GM23248 (cell line): Measurements from ENCODE around the gene SGTA. TPM values are rescaled to one million over a fixed set of nuclear protein-coding genes. Genes with fewer than 3 reads are reported as not detected.

Source experiments
- DNase-seq: peaks from one replicate; pipeline ENCODE4 v3.0.0-alpha.2; 2015
- H2AFZ ChIP-seq: fragments of 200-600 bp; sonication (generic); 2 replicates; pipeline ENCODE4 v1.6.1; 2016; ENCODE audit warnings: antibody characterized with exemption
- H3F3A ChIP-seq: fragments of 200-600 bp; sonication (generic); 2 replicates; pipeline ENCODE4 v1.6.1; 2016; ENCODE audit warnings: mild to moderate bottlenecking, antibody characterized with exemption, mixed run types; ENCODE audit not compliant: insufficient read depth
- H3K27ac ChIP-seq: fragments of 200-600 bp; sonication (generic); 2 replicates; pipeline ENCODE4 v1.5.1; 2016; ENCODE audit warnings: mild to moderate bottlenecking
- H3K27me3 ChIP-seq: fragments of 200-600 bp; sonication (generic); replicated peaks from 2 replicates; pipeline ENCODE4 v1.6.1; 2016; ENCODE audit warnings: mild to moderate bottlenecking; ENCODE audit not compliant: insufficient read depth
- H3K36me3 ChIP-seq: fragments of 200-600 bp; sonication (generic); 2 replicates; pipeline ENCODE4 v1.6.1; 2016; ENCODE audit warnings: low read depth, mild to moderate bottlenecking
- H3K4me1 ChIP-seq: fragments of 200-600 bp; sonication (generic); 2 replicates; pipeline ENCODE4 v1.6.1; 2016; ENCODE audit warnings: mild to moderate bottlenecking; ENCODE audit not compliant: insufficient read depth
- H3K4me2 ChIP-seq: fragments of 200-600 bp; sonication (generic); one replicate; pipeline ENCODE4 v1.6.1; 2016; ENCODE audit warnings: mild to moderate bottlenecking; ENCODE audit not compliant: unreplicated experiment
- H3K4me3 ChIP-seq: fragments of 200-600 bp; sonication (generic); 2 replicates; pipeline ENCODE4 v1.5.1; 2016; ENCODE audit warnings: mild to moderate bottlenecking
- H3K79me2 ChIP-seq: fragments of 200-600 bp; sonication (generic); 2 replicates; pipeline ENCODE4 v1.6.1; 2016; ENCODE audit warnings: mild to moderate bottlenecking; ENCODE audit not compliant: insufficient read depth
- H3K9ac ChIP-seq: fragments of 200-600 bp; sonication (generic); 2 replicates; pipeline ENCODE4 v1.6.1; 2016; ENCODE audit warnings: mild to moderate bottlenecking
- H3K9me2 ChIP-seq: fragments of 200-600 bp; sonication (generic); 2 replicates; pipeline ENCODE4 v1.6.1; 2016; ENCODE audit warnings: mixed run types, mild to moderate bottlenecking, moderate library complexity; ENCODE audit not compliant: insufficient read depth
- H3K9me3 ChIP-seq: fragments of 200-600 bp; sonication (generic); one replicate; pipeline ENCODE4 v1.6.1; 2017; ENCODE audit warnings: low read depth
- H4K20me1 ChIP-seq: fragments of 200-600 bp; sonication (generic); 2 replicates; pipeline ENCODE4 v1.6.0; 2016; ENCODE audit not compliant: insufficient read depth
- EZH2 ChIP-seq: fragments of 200-600 bp; sonication (generic); IDR thresholded peaks from 2 replicates; pipeline ENCODE4 v1.6.1; 2018; ENCODE audit warnings: antibody characterized with exemption, mild to moderate bottlenecking; ENCODE audit not compliant: insufficient read depth, poor library complexity, severe bottlenecking
- EZH2phosphoT487 ChIP-seq: fragments of 200-600 bp; sonication (generic); IDR thresholded peaks from 2 replicates; pipeline ENCODE4 v1.6.1; 2018; ENCODE audit warnings: antibody characterized with exemption, moderate library complexity, mild to moderate bottlenecking, low read depth; ENCODE audit not compliant: insufficient read depth
- WGBS, 2 experiments: methylation state at CpG; one replicate each; pipeline ENCODE4 v1.1.6; 2015 to 2017; ENCODE audit warnings: low lambda C conversion rate in 2 of 2, low coverage in 1 of 2; ENCODE audit errors: missing lambda C conversion rate in 2 of 2; 5-methylcytosine and 5-hydroxymethylcytosine counted together
- in situ Hi-C: fragments of 300-500 bp; cut with MboI; formaldehyde crosslinking; loops from 2 replicates; pipeline ENCODE4 v1.15.0; 2020
- polyA plus RNA-seq: library from polyadenylated mRNA; unstranded; fragments of >200 nt; fragmentation: Nextera tagmentation; extraction: Ambion mirVana; gene quantifications from 2 replicates; pipeline ENCODE4 v1.2.1, GENCODE V29; 2016
- total RNA-seq: library from RNA; depleted of rRNA; stranded (reverse); fragments of >200 nt; shearing (Covaris generic); gene quantifications from 2 replicates; pipeline ENCODE4 v1.2.3, GENCODE V29; 2014

SGTA gene
- total and polyA plus RNA-seq, 2 experiments from 2014 or later, result 57.5 to 66.2 TPM

- 94 to 95% methylated on average over 32 to 41 of the region's 41 CpGs for WGBS, 2 experiments
Measured at GRCh38 chr19:2799273-2800020, 16.4 kb upstream of the SGTA start.

GRCh38 chr19:2798733-2799132, 15.7 kb upstream of the SGTA start:
- peak; percentile 51 for DNase-seq
- Histone ChIP-seq H3K36me3 (no peaks in the 10 kb centered on the region), H3K4me1 (no peaks in the 10 kb centered on the region), H3K79me2 (no peaks in the 10 kb centered on the region), H3K27me3 (no peaks in the 10 kb centered on the region), H2AFZ (no peak overlapping the region), H3K9me3 (no peaks in the 10 kb centered on the region), H3K4me2 (no peak overlapping the region), H3K27ac (0 out of 2 replicates have a peak overlapping the region, but pooled peaks have one; percentile 1), H3K4me3 (no peak overlapping the region), H3F3A (no peaks in the 10 kb centered on the region), H3K9me2 (no peaks in the 10 kb centered on the region), H3K9ac (no peak overlapping the region), H4K20me1 (no peaks in the 10 kb centered on the region)
- in situ Hi-C loops, result no loop called here
- 59 to 64% methylated on average over 7 of the region's 7 CpGs for WGBS, 2 experiments
- TF ChIP-seq EZH2, result no peak
- TF ChIP-seq EZH2phosphoT487, result no peak

More at GRCh38 chr19:2799273-2800020, 16.4 kb upstream of the SGTA start:
- Histone ChIP-seq H3K27me3 (no peaks in the 10 kb centered on the region), H3K36me3 (no peaks in the 10 kb centered on the region), H3K9me2 (no peaks in the 10 kb centered on the region), H2AFZ (no peak overlapping the region), H4K20me1 (no peaks in the 10 kb centered on the region), H3K4me1 (no peaks in the 10 kb centered on the region), H3K27ac (no peak overlapping the region), H3K9me3 (no peaks in the 10 kb centered on the region), H3K9ac (no peak overlapping the region), H3K4me3 (no peak overlapping the region), H3F3A (no peaks in the 10 kb centered on the region), H3K4me2 (no peak overlapping the region), H3K79me2 (no peaks in the 10 kb centered on the region)
- in situ Hi-C loops, result no loop called here
- DNase-seq, result no peak
- TF ChIP-seq EZH2, result no peak
- TF ChIP-seq EZH2phosphoT487, result no peak

- no peaks in the 10 kb centered on the region for H3F3A ChIP-seq
- 84 to 91% methylated on average over 6 to 16 of the region's 16 CpGs for WGBS, 2 experiments
- in situ Hi-C loops, result no loop called here
- H3K9me2 ChIP-seq, result no peaks in the 10 kb centered on the region
- no peak overlapping the region for H3K9ac ChIP-seq
- no peak overlapping the region for H3K4me2 ChIP-seq
- no peaks in the 10 kb centered on the region for H3K79me2 ChIP-seq
- H3K4me1 ChIP-seq, result no peaks in the 10 kb centered on the region
- no peaks in the 10 kb centered on the region for H4K20me1 ChIP-seq
- no peaks in the 10 kb centered on the region for H3K9me3 ChIP-seq
- TF ChIP-seq EZH2, result no peak
- TF ChIP-seq EZH2phosphoT487, result no peak
- no peaks in the 10 kb centered on the region for H3K27me3 ChIP-seq
- no peaks in the 10 kb centered on the region for H3K36me3 ChIP-seq
- no peak overlapping the region for H3K4me3 ChIP-seq
- H3K27ac ChIP-seq, result 0 out of 2 replicates have a peak overlapping the region, but pooled peaks have one; percentile 1
- no peak for DNase-seq
- H2AFZ ChIP-seq, result no peak overlapping the region
Measured at GRCh38 chr19:2798158-2798685, 15.1 kb upstream of the SGTA start.

- WGBS, 2 experiments, result 92 to 95% methylated on average over 15 of the region's 15 CpGs
- no peak overlapping the region for H2AFZ ChIP-seq
- H3K4me2 ChIP-seq, result no peak overlapping the region
Measured at GRCh38 chr19:2797280-2797679, 14.2 kb upstream of the SGTA start.

More at GRCh38 chr19:2797280-2797679, 14.2 kb upstream of the SGTA start:
- no peak for TF ChIP-seq EZH2phosphoT487
- no peak for TF ChIP-seq EZH2
- no peaks in the 10 kb centered on the region for H3K9me2 ChIP-seq
- no peak for DNase-seq
- no peaks in the 10 kb centered on the region for H3K36me3 ChIP-seq
- in situ Hi-C loops, result no loop called here
- no peaks in the 10 kb centered on the region for H3K27me3 ChIP-seq
- no peaks in the 10 kb centered on the region for H3K4me1 ChIP-seq
- H3F3A ChIP-seq, result no peaks in the 10 kb centered on the region
- no peaks in the 10 kb centered on the region for H4K20me1 ChIP-seq
- H3K79me2 ChIP-seq, result no peaks in the 10 kb centered on the region
- no peaks in the 10 kb centered on the region for H3K9me3 ChIP-seq
- no peak overlapping the region for H3K27ac ChIP-seq
- H3K4me3 ChIP-seq, result no peak overlapping the region
- H3K9ac ChIP-seq, result no peak overlapping the region
